BE2C (cell line): ENCODE results near the gene ZNF747.

Source experiments
- DNase-seq: peaks from one replicate; pipeline ENCODE4 v3.0.0-alpha.2; 2020
- H3K27me3 ChIP-seq: fragments of 250-450 bp; sonication (Bioruptor Pico); 2 replicates; pipeline ENCODE4 v1.5.1; 2020; ENCODE audit warnings: mild to moderate bottlenecking
- H3K36me3 ChIP-seq: fragments of 250-450 bp; sonication (Bioruptor Pico); 2 replicates; pipeline ENCODE4 v1.5.1; 2020; ENCODE audit warnings: mild to moderate bottlenecking
- H3K4me1 ChIP-seq: fragments of 250-450 bp; sonication (Bioruptor Pico); 2 replicates; pipeline ENCODE4 v1.5.1; 2020
- H3K4me3 ChIP-seq: 2 replicates; pipeline ENCODE4 v1.5.1; 2011; ENCODE audit warnings: low read depth, low read length
- H3K9me3 ChIP-seq: fragments of 250-450 bp; sonication (Bioruptor Pico); 2 replicates; pipeline ENCODE4 v1.5.1; 2020
- CTCF ChIP-seq: IDR thresholded peaks from 2 replicates; pipeline ENCODE4 v1.5.1; 2012; ENCODE audit warnings: mild to moderate bottlenecking, low read depth, low read length

Gene ZNF747

GRCh38 chr16:30519120-30520049 lies 15.3 kb downstream of the ZNF747 start:
- Histone ChIP-seq H3K9me3 (no peaks in the 10 kb centered on the region), H3K4me3 (no peak overlapping the region), H3K36me3 (no peaks in the 10 kb centered on the region), H3K27me3 (no peaks in the 10 kb centered on the region), H3K4me1 (no peaks in the 10 kb centered on the region)
- TF ChIP-seq CTCF, result no peak
- no peak for DNase-seq

- DNase-seq, result no peak
- no peak for TF ChIP-seq CTCF
- Histone ChIP-seq H3K9me3 (no peaks in the 10 kb centered on the region), H3K4me3 (no peak overlapping the region), H3K27me3 (no peaks in the 10 kb centered on the region), H3K36me3 (no peaks in the 10 kb centered on the region), H3K4me1 (no peaks in the 10 kb centered on the region)
These were observed 16.1 kb downstream of the ZNF747 start for GRCh38 chr16:30518552-30518951.

- H3K36me3 ChIP-seq, result no peaks in the 10 kb centered on the region
- no peak for DNase-seq
- TF ChIP-seq CTCF, result no peak
- H3K4me3 ChIP-seq, result no peak overlapping the region
- peaks cover 4% of the 10 kb centered on the region for H3K9me3 ChIP-seq
- no peaks in the 10 kb centered on the region for H3K27me3 ChIP-seq
- no peaks in the 10 kb centered on the region for H3K4me1 ChIP-seq
These were observed 19.4 kb downstream of the ZNF747 start for GRCh38 chr16:30515275-30515674.

GRCh38 chr16:30511509-30511908 lies 23.1 kb downstream of the ZNF747 start:
- H3K36me3 ChIP-seq, result no peaks in the 10 kb centered on the region

GRCh38 chr16:30510376-30510938 lies 24.2 kb downstream of the ZNF747 start:
- Histone ChIP-seq H3K9me3 (peaks cover 4% of the 10 kb centered on the region), H3K36me3 (no peaks in the 10 kb centered on the region), H3K27me3 (no peaks in the 10 kb centered on the region), H3K4me3 (no peak overlapping the region), H3K4me1 (no peaks in the 10 kb centered on the region)
- DNase-seq, result no peak
- TF ChIP-seq CTCF, result no peak

More at GRCh38 chr16:30511509-30511908, 23.1 kb downstream of the ZNF747 start:
- Histone ChIP-seq H3K4me3 (no peak overlapping the region), H3K27me3 (no peaks in the 10 kb centered on the region), H3K9me3 (peaks cover 4% of the 10 kb centered on the region), H3K4me1 (no peaks in the 10 kb centered on the region)
- no peak for DNase-seq
- TF ChIP-seq CTCF, result no peak
